ENCODE data around the gene RAB30. TPM values are rescaled to one million over a fixed set of nuclear protein-coding genes. Genes with fewer than 3 reads are reported as not detected.

RAB30 gene
- total RNA-seq, 1 experiment from 2014 or later: 15.0 TPM

DNA sequence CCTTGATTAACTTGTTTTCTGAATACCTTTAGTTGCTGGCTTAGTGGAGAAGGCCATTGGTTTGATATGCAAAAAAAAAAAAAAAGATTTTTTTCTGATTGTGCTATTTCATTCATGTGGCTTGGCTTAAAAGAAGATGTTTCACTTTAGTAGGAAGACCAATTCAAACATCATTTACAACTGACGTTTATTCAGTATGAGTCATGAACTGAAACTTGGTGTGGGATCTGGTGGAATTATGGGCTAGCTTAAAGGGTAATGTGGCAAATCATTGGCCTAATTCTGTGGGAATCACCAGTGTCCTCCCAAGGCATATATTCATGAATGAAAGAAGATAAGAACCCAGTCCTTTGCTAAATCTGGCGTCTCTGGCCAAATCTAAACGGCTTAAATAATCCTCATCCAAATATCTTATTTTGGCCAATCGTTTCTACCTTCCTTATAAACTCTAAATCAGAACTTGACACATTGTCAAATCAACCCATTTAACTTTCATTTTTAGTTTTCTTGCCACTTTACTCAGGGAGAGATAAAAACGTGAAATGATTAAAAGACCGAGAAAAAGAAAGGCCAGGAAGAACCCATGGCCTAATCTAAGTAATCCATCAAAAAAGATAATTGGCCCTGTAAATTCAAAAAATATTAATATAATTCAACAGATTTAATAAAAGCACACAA is 93.1 kb downstream of the RAB30 start:
- H3K4me1 ChIP-seq (ENCODE audit: insufficient read depth, low read length, poor library complexity, severe bottlenecking): no peaks in the 10 kb centered on the region
- intact Hi-C loops (cut with micrococcal nuclease; ENCODE audit: unreplicated experiment): no loop called here
- ChIA-PET CTCF (no interaction called here), POLR2A (ENCODE audit: low non-redundant PET) (no interaction called here)
- H3K4me3 ChIP-seq (ENCODE audit: low read depth, low read length, poor library complexity, severe bottlenecking): no peak overlapping the region
- no peaks in the 10 kb centered on the region for H3K27me3 ChIP-seq (replicated peaks; ENCODE audit: insufficient read depth, low read depth, low read length, poor library complexity)
- no peak overlapping the region for H3K27ac ChIP-seq (ENCODE audit: low read depth, low read length, poor library complexity, severe bottlenecking)
- peaks cover 4% of the 10 kb centered on the region for H3K36me3 ChIP-seq (ENCODE audit: insufficient read depth, low read length, poor library complexity, severe bottlenecking)
- no peaks in the 10 kb centered on the region for H3K9me3 ChIP-seq (ENCODE audit: low read depth, low read length, poor library complexity, severe bottlenecking)
- BruUV-seq (replicated peaks): no TSS peak
- no peak for DNase-seq (ENCODE audit: low spot score)
- no peak for TF ChIP-seq EZH2 (IDR thresholded peaks at IDR 0.05; ENCODE audit: borderline replicate concordance, low read depth, low read length, poor library complexity, severe bottlenecking)
- TF ChIP-seq, protein P1, sequence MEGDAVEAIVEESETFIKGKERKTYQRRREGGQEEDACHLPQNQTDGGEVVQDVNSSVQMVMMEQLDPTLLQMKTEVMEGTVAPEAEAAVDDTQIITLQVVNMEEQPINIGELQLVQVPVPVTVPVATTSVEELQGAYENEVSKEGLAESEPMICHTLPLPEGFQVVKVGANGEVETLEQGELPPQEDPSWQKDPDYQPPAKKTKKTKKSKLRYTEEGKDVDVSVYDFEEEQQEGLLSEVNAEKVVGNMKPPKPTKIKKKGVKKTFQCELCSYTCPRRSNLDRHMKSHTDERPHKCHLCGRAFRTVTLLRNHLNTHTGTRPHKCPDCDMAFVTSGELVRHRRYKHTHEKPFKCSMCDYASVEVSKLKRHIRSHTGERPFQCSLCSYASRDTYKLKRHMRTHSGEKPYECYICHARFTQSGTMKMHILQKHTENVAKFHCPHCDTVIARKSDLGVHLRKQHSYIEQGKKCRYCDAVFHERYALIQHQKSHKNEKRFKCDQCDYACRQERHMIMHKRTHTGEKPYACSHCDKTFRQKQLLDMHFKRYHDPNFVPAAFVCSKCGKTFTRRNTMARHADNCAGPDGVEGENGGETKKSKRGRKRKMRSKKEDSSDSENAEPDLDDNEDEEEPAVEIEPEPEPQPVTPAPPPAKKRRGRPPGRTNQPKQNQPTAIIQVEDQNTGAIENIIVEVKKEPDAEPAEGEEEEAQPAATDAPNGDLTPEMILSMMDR (conservative IDR thresholded peaks at IDR 0.05; ENCODE audit: low read depth, low read length): no peak

DNA sequence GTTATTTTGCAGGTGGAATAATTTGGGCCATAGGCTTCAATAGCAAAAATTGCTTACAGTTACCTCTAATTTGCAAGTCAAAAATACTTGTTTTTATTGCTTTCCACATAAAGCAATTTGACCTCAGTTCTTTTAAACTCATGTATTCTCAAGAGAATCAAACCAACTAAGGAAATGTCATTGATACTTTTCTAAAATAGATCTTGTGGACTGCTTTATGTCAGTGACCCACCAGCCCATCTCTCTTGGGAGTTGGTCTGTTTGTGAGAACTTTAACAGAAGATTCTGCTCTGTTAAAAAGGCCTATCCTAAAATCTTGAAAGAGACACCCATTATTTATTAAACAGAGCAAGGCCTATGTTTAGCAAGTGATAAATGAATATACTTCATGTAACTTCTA is 94.9 kb downstream of the RAB30 start:
- Histone ChIP-seq H3K4me3 (ENCODE audit: low read depth, low read length, poor library complexity, severe bottlenecking) (no peak overlapping the region), H3K27ac (ENCODE audit: low read depth, low read length, poor library complexity, severe bottlenecking) (no peak overlapping the region), H3K9me3 (ENCODE audit: low read depth, low read length, poor library complexity, severe bottlenecking) (no peaks in the 10 kb centered on the region), H3K27me3 (replicated peaks; ENCODE audit: insufficient read depth, low read depth, low read length, poor library complexity) (no peaks in the 10 kb centered on the region), H3K4me1 (ENCODE audit: insufficient read depth, low read length, poor library complexity, severe bottlenecking) (no peaks in the 10 kb centered on the region), H3K36me3 (ENCODE audit: insufficient read depth, low read length, poor library complexity, severe bottlenecking) (peaks cover under 1% of the 10 kb centered on the region)
- ChIA-PET POLR2A (ENCODE audit: low non-redundant PET) (no interaction called here), CTCF (no interaction called here)
- TF ChIP-seq, protein P1 (conservative IDR thresholded peaks at IDR 0.05; ENCODE audit: low read depth, low read length): no peak
- BruUV-seq (replicated peaks): no TSS peak
- DNase-seq (ENCODE audit: low spot score): no peak
- intact Hi-C loops (cut with micrococcal nuclease; ENCODE audit: unreplicated experiment): no loop called here

DNA sequence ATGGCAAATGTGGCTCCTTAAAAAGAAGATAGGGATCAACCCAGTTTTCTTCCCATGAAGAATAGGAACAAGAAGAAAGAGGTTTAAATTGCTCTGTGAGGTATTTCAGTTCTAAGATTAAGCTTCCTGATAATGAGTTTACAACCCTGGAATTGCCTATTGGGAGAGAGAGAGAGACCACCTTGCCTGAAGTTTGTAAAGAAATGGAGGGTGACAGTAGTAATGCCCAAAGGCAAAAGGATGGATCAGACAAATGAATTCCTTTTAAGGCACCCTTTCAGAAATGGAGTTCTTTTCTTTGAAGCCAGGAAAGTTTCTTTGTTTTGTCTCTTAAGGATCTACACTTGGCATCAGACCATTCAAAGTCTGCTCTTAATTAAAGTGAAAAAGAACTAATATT is 95.8 kb downstream of the RAB30 start:
- no TSS peak for BruUV-seq (replicated peaks)
- H3K36me3 ChIP-seq (ENCODE audit: insufficient read depth, low read length, poor library complexity, severe bottlenecking): no peaks in the 10 kb centered on the region

More for the DNA sequence above, 95.8 kb downstream of the RAB30 start:
- Histone ChIP-seq H3K27me3 (replicated peaks; ENCODE audit: insufficient read depth, low read depth, low read length, poor library complexity) (no peaks in the 10 kb centered on the region), H3K4me1 (ENCODE audit: insufficient read depth, low read length, poor library complexity, severe bottlenecking) (no peaks in the 10 kb centered on the region), H3K4me3 (ENCODE audit: low read depth, low read length, poor library complexity, severe bottlenecking) (no peak overlapping the region), H3K9me3 (ENCODE audit: low read depth, low read length, poor library complexity, severe bottlenecking) (no peaks in the 10 kb centered on the region), H3K27ac (ENCODE audit: low read depth, low read length, poor library complexity, severe bottlenecking) (no peak overlapping the region)
- POLR2A ChIA-PET (ENCODE audit: low non-redundant PET): no interaction called here
- TF ChIP-seq EZH2 (IDR thresholded peaks at IDR 0.05; ENCODE audit: borderline replicate concordance, low read depth, low read length, poor library complexity, severe bottlenecking): no peak
- TF ChIP-seq, protein P1 (conservative IDR thresholded peaks at IDR 0.05; ENCODE audit: low read depth, low read length): no peak
- no peak for DNase-seq (ENCODE audit: low spot score)
- CTCF ChIA-PET: no interaction called here
- intact Hi-C loops (cut with micrococcal nuclease; ENCODE audit: unreplicated experiment): no loop called here

Measured in A673 (cell line).